ENCODE measurements around the gene TIPARP.

The TIPARP gene

GRCh38 chr3:156702367-156702766 is 28.0 kb downstream of the TIPARP start:
- no peak for TF ChIP-seq PBX3 (CRISPR knock-in tag; IDR thresholded peaks at IDR 0.05)
- TF ChIP-seq ZFP37 (tag by site-specific recombination; IDR thresholded peaks at IDR 0.05), result no peak
- TF ChIP-seq ZNF529 (tag by site-specific recombination; IDR thresholded peaks at IDR 0.05; ENCODE audit: insufficient replicate concordance), result no peak
- no peak for TF ChIP-seq ZNF48 (tag by site-specific recombination; IDR thresholded peaks at IDR 0.05)
- no peak for TF ChIP-seq KLF7 (tag by site-specific recombination; IDR thresholded peaks at IDR 0.05; ENCODE audit: borderline replicate concordance)
- no peak for TF ChIP-seq ZNF843 (tag by site-specific recombination; IDR thresholded peaks at IDR 0.05)
- TF ChIP-seq ZNF155 (tag by site-specific recombination; IDR thresholded peaks at IDR 0.05), result no peak
- no peak for TF ChIP-seq ZBTB10 (tag by site-specific recombination; IDR thresholded peaks at IDR 0.05)
- TF ChIP-seq ZNF513 (tag by site-specific recombination; IDR thresholded peaks at IDR 0.05), result no peak
- TF ChIP-seq ZNF311 (tag by site-specific recombination; IDR thresholded peaks at IDR 0.05; ENCODE audit: borderline replicate concordance), result no peak
- no peak for TF ChIP-seq ZNF596 (tag by site-specific recombination; IDR thresholded peaks at IDR 0.05)
- no peak for TF ChIP-seq ZNF184 (tag by site-specific recombination; IDR thresholded peaks at IDR 0.05)
- no peak for TF ChIP-seq ZNF398 (tag by site-specific recombination; IDR thresholded peaks at IDR 0.05)
- POLR2A ChIA-PET, result no interaction called here
- Histone ChIP-seq H3K4me3 (ENCODE audit: low read depth, low read length) (no peak overlapping the region), H3K4me1 (ENCODE audit: control insufficient read depth, insufficient read depth, low read length) (no peaks in the 10 kb centered on the region), H3K9me3 (ENCODE audit: control insufficient read depth, insufficient read depth, low read depth, low read length) (no peaks in the 10 kb centered on the region), H3K27ac (ENCODE audit: extremely low read depth, low read depth, low read length) (no peak overlapping the region), H3K36me3 (ENCODE audit: control insufficient read depth in 2 of 2, insufficient read depth in 1 of 2, low read length in 2 of 2) (peaks cover 9 to 69% of the 10 kb centered on the region in 2 experiments)
- CTCF ChIA-PET, result no interaction called here

GRCh38 chr3:156704370-156705036 is 30.1 kb downstream of the TIPARP start:
- ChIA-PET CTCF (no interaction called here), POLR2A (no interaction called here)
- no peaks in the 10 kb centered on the region for H3K9me3 ChIP-seq (ENCODE audit: control insufficient read depth, insufficient read depth, low read depth, low read length)
- H3K36me3 ChIP-seq (ENCODE audit: control insufficient read depth in 2 of 2, insufficient read depth in 1 of 2, low read length in 2 of 2), result peaks cover 9 to 60% of the 10 kb centered on the region in 2 experiments
- H3K27ac ChIP-seq (ENCODE audit: extremely low read depth, low read depth, low read length), result no peak overlapping the region
- no peak for TF ChIP-seq ZNF202 (tag by site-specific recombination; IDR thresholded peaks at IDR 0.05; ENCODE audit: borderline replicate concordance)
- TF ChIP-seq KLF8 (tag by site-specific recombination; IDR thresholded peaks at IDR 0.05), result no peak
- TF ChIP-seq KLF9 (tag by site-specific recombination; IDR thresholded peaks at IDR 0.05; ENCODE audit: low read depth), result no peak
- TF ChIP-seq MZF1 (tag by site-specific recombination; IDR thresholded peaks at IDR 0.05; ENCODE audit: borderline replicate concordance), result no peak
- TF ChIP-seq ZNF112 (tag by site-specific recombination; IDR thresholded peaks at IDR 0.05), result no peak
- no peak for TF ChIP-seq KLF17 (tag by site-specific recombination; IDR thresholded peaks at IDR 0.05)
- no peak overlapping the region for H3K4me3 ChIP-seq (ENCODE audit: low read depth, low read length)
- H3K4me1 ChIP-seq (ENCODE audit: control insufficient read depth, insufficient read depth, low read length), result no peaks in the 10 kb centered on the region

Measured in HEK293 (cell line).